DOHH2 (cell line): Measurements from ENCODE around the gene FAM186B.
"Not testable (repeated sequence)": the region's sequence is repeated elsewhere in the genome, so short reads cannot be mapped to it uniquely, and the experiment has no call there.

Experiments
- CTCF ChIP-seq: fragments of 200-600 bp; sonication (generic); IDR thresholded peaks from one replicate; pipeline ENCODE4 v1.5.1; 2014; ENCODE audit warnings: antibody characterized with exemption, mild to moderate bottlenecking, low read depth, low read length; ENCODE audit not compliant: poor library complexity, severe bottlenecking
- EZH2phosphoT487 ChIP-seq: fragments of 200-600 bp; sonication (generic); IDR thresholded peaks from 2 replicates; pipeline ENCODE4 v1.6.1; 2017; ENCODE audit warnings: borderline replicate concordance, mild to moderate bottlenecking, antibody characterized with exemption, low read length, moderate library complexity, mixed read lengths

- not testable (repeated sequence) for TF ChIP-seq CTCF, EZH2phosphoT487
Observed at GRCh38 chr12:49605539-49605938, at the start of gene FAM186B.
